HFFc6 (cell line): Measurements from ENCODE around the gene LMO1. TPM values are rescaled to one million over a fixed set of nuclear protein-coding genes. Genes with fewer than 3 reads are reported as not detected.

Experiments
- DNase-seq: peaks from one replicate; pipeline ENCODE4 v3.0.0-alpha.2; 2018
- H3K27ac Mint-ChIP-seq: 2 replicates; pipeline ENCODE4 v1.8.0; 2020; ENCODE audit warnings: mild to moderate bottlenecking, mixed read lengths
- H3K27me3 Mint-ChIP-seq: 2 replicates; pipeline ENCODE4 v1.8.0; 2021; ENCODE audit warnings: mild to moderate bottlenecking, moderate library complexity, mixed read lengths; ENCODE audit not compliant: insufficient read depth
- H3K36me3 Mint-ChIP-seq: 2 replicates; pipeline ENCODE4 v1.8.0; 2021; ENCODE audit warnings: low read depth, mixed read lengths
- H3K4me1 Mint-ChIP-seq: 2 replicates; pipeline ENCODE4 v1.8.0; 2020; ENCODE audit warnings: low read depth, mixed read lengths
- H3K4me3 Mint-ChIP-seq: 2 replicates; pipeline ENCODE4 v1.8.0; 2020; ENCODE audit warnings: mild to moderate bottlenecking, moderate library complexity, mixed read lengths
- H3K9me3 Mint-ChIP-seq: 2 replicates; pipeline ENCODE4 v1.8.0; 2020; ENCODE audit warnings: mild to moderate bottlenecking, mixed read lengths
- total RNA-seq, 6 experiments: library from RNA; stranded (reverse); fragmentation: NEBNext Ultra II Directional; extraction: Animal tissue kit (Norgen Biotek cat#: 25700); gene quantifications; 2 replicates in 1 of 6; 3 replicates in 5 of 6; pipeline ENCODE4 v1.2.3, GENCODE V29; 2021
- TF ChIP-seq, protein P1 (sequence below): fragments of 200-600 bp; sonication (generic); IDR thresholded peaks from 2 replicates; pipeline ENCODE4 v1.5.0; 2021; ENCODE audit warnings: antibody characterized with exemption, mild to moderate bottlenecking

Gene LMO1
- total RNA-seq, 6 experiments from 2014 or later, result not detected

DNA sequence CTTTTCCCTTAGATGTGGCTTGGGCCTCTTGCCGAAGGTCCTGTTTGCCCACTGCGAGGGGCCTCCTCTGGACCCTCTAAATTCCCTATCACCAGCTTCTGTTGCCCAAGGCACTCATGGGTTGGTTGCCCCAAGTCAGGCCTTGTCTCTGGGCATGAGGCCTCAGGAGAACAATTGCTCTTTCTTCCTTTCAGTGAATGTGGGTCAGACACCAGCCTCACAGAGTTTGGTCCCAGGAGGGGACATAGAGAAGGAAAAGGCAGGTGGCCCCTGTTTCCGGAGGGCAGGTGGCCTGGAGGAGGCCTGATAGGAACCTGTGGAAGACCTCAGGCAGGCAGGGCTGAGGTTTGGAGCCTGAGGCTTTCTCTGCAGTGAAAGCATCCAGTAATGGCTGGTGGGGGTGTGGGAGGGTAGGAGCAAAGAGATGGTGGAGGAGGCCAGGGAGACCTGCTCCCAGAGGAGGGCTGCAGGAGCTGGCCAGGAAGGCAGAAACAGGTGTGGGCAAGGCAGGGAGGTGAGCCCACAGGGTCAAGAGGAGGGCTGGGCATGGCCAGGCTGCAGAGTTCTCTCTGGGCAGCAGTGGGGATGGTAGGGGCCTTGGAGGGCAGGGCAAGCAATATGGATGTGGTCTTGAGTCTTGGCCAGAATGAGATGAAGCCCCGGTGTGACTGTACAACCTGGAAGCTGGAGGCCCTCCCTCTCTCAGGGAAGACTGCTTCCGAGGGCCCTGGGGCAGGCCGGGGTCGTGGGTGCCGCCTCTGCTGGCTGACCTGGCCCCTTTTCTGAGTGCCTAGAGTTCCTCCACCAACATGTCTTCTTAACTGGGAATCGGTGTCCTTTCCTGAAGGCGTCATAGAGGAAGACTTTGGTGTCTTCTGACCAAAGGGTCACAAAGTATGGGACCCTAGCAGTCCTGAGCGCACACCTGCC lies 28.0 kb upstream of the LMO1 start:
- Mint-ChIP-seq H3K4me3 (no peak overlapping the region), H3K4me1 (no peaks in the 10 kb centered on the region), H3K9me3 (no peaks in the 10 kb centered on the region), H3K36me3 (no peaks in the 10 kb centered on the region), H3K27me3 (peaks cover 10% of the 10 kb centered on the region), H3K27ac (no peak overlapping the region)
- TF ChIP-seq, protein P1, sequence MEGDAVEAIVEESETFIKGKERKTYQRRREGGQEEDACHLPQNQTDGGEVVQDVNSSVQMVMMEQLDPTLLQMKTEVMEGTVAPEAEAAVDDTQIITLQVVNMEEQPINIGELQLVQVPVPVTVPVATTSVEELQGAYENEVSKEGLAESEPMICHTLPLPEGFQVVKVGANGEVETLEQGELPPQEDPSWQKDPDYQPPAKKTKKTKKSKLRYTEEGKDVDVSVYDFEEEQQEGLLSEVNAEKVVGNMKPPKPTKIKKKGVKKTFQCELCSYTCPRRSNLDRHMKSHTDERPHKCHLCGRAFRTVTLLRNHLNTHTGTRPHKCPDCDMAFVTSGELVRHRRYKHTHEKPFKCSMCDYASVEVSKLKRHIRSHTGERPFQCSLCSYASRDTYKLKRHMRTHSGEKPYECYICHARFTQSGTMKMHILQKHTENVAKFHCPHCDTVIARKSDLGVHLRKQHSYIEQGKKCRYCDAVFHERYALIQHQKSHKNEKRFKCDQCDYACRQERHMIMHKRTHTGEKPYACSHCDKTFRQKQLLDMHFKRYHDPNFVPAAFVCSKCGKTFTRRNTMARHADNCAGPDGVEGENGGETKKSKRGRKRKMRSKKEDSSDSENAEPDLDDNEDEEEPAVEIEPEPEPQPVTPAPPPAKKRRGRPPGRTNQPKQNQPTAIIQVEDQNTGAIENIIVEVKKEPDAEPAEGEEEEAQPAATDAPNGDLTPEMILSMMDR, result no peak
- no peak for DNase-seq

DNA sequence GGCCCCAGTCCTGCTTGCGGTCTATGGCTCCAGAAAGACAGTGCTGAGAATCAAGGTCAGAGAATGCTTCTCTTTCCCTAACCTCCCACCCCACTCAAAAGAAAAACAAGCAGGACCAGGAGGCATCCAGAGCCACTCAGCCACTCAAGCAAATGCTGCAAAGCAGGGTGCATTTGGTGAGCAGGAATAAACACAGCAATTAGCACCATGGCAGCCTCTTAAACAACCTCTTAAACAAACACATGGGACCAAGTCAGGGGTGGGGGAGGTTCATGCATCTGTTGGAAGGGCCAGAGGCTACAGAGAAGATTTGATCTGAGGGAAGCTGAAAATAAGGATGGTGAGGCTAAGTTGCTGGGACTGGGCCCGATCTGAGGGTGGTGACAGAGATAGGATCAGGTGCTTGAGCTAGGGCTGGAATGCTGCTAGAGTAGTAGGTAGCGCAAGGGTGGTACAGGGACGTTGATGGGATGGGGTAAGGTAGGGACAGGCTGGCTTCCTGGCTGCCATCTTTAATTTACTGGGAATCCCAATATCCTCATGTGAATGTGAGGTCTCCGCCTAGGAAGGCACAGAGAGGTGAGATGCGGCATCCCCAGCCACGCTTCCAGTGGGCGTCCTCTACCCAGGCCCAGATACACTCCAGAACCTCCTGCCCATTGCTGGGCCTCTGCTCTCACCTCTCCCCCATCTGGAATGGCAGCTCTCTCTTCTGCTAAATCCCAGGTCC lies 26.6 kb upstream of the LMO1 start:
- no peak overlapping the region for H3K4me3 Mint-ChIP-seq
- TF ChIP-seq, protein P1, result no peak
- no peaks in the 10 kb centered on the region for H3K36me3 Mint-ChIP-seq
- H3K4me1 Mint-ChIP-seq, result no peaks in the 10 kb centered on the region
- H3K27ac Mint-ChIP-seq, result no peak overlapping the region
- DNase-seq, result no peak
- H3K27me3 Mint-ChIP-seq, result peaks cover 15% of the 10 kb centered on the region
- no peaks in the 10 kb centered on the region for H3K9me3 Mint-ChIP-seq

DNA sequence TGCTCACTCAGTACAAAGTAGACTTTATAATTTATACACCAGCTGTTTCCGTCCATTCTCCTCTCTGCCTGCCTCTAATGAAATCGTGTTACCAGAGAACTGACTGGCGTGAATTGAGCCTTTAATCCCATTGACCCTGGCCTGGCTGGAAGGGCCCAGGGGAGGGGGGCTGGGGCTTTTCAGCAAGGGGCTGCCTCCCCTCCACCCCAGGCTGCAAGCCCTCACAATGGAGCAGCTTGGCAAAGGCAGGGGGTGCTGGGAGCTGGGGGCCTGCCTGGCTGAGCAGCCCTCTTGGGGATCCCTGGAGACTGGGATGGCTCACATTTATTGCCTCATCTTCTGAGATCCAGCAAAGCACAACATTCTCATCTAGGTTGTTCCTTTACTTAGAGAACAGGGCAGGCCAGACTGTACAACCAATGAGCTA lies 25.8 kb upstream of the LMO1 start:
- Mint-ChIP-seq H3K9me3 (no peaks in the 10 kb centered on the region), H3K27me3 (peaks cover 18% of the 10 kb centered on the region), H3K4me1 (no peaks in the 10 kb centered on the region), H3K27ac (no peak overlapping the region), H3K4me3 (no peak overlapping the region), H3K36me3 (no peaks in the 10 kb centered on the region)
- DNase-seq, result no peak
- TF ChIP-seq, protein P1, result no peak

DNA sequence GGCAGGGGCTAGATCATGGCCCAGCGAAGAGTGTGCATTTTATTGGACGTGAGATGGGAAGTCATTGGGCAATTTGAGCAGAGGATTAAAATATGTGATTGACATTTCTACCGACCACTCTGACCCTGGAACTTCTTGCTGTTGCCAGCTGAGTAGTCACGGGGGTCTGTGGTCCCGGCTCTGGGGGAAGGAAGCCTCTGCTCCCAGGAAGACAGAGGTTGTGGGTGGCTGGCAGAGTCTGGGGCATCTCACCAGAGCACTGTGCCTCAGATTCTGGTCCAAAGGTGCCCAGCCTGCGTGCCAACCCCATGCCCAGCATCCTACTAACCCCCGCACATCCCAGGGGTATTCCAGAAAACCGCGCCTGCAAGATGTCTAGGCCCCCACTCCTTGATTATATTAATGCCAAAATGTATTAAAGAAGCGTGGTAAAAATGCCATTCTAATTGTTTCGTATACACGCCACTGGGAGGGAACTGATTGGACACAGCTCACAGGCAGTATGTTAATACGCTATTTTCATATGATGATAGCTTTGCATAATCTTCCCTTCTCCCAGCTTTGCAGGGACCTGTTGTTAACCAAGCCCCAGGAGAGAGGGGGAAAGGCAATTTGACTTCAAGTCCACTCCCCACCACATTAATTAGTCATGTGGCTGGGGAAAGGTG lies 25.3 kb upstream of the LMO1 start:
- DNase-seq, result no peak
- Mint-ChIP-seq H3K4me3 (no peak overlapping the region), H3K4me1 (no peaks in the 10 kb centered on the region), H3K36me3 (no peaks in the 10 kb centered on the region), H3K9me3 (no peaks in the 10 kb centered on the region), H3K27me3 (peaks cover 23% of the 10 kb centered on the region), H3K27ac (no peak overlapping the region)
- TF ChIP-seq, protein P1, result no peak

DNA sequence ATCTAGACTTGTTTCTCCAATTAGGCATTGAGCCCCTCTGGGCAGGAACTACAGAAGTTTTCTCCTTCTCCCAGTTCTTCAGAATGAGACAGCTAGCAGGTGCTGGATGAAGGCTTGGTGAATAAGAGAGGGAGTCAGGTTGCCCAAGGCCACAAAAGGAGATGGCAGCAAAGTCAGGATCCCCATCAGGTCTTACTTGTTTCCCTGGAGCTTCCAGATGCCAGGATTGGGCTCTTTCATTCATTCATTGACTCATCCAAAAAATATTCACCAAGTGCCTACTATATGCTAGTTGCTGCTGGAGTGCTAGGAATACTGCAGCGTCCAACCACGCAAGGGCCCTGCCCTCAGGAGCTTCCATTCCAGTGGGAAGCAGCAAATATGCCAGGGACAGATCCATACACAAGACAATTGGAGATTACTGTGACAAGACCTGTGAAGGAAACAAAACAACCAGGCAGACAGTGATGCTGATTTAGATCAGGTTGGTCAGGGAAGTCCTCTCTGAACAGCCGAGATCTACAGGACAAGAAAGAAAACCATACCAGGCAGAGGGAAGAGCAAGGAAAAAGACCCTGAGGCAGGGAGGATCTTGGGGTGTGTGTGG lies 24.6 kb upstream of the LMO1 start:
- TF ChIP-seq, protein P1, result no peak
- Mint-ChIP-seq H3K4me1 (no peaks in the 10 kb centered on the region), H3K4me3 (no peak overlapping the region), H3K27ac (no peak overlapping the region), H3K36me3 (no peaks in the 10 kb centered on the region), H3K9me3 (no peaks in the 10 kb centered on the region), H3K27me3 (peaks cover 23% of the 10 kb centered on the region)
- DNase-seq, result no peak
